Vagina (tissue), 2 donors: Measurements from ENCODE around the gene DFFA. TPM values are rescaled to one million over a fixed set of nuclear protein-coding genes. Genes with fewer than 3 reads are reported as not detected.

Source experiments
- DNase-seq, 2 donors: peaks; one replicate each; pipeline ENCODE4 v3.0.0-alpha.2; 2017; ENCODE audit errors: extremely low spot score in 2 of 2
- H3K27ac ChIP-seq: fragments of 200-600 bp; sonication (generic); one replicate; pipeline ENCODE4 v1.5.1; 2019
- H3K27me3 ChIP-seq: fragments of 200-600 bp; sonication (generic); one replicate; pipeline ENCODE4 v1.5.1; 2019
- H3K36me3 ChIP-seq, 2 donors: fragments of 200-600 bp; sonication (generic); one replicate each; pipeline ENCODE4 v1.5.1; 2017 to 2019
- H3K4me1 ChIP-seq: fragments of 200-600 bp; sonication (generic); one replicate; pipeline ENCODE4 v1.5.1; 2019
- H3K4me3 ChIP-seq, 2 donors: fragments of 200-600 bp; sonication (generic); 1 replicate in 1 of 2; 2 replicates in 1 of 2; pipeline ENCODE4 v1.5.1; 2016 to 2019
- H3K9me3 ChIP-seq: fragments of 200-600 bp; sonication (generic); one replicate; pipeline ENCODE4 v1.5.1; 2019
- CTCF ChIP-seq, 3 experiments: fragments of 450-650 bp in 2 of 3; fragments of 200-600 bp in 1 of 3; sonication (generic) in 1 of 3; IDR thresholded peaks; one replicate each; pipeline ENCODE4 v1.5.1; 2017 to 2019; ENCODE audit warnings: antibody characterized with exemption in 3 of 3, mild to moderate bottlenecking in 2 of 3, moderate library complexity in 2 of 3
- POLR2A ChIP-seq, 2 donors: fragments of 450-650 bp; IDR thresholded peaks; one replicate each; pipeline ENCODE4 v1.6.1; 2017; ENCODE audit warnings: antibody characterized with exemption in 2 of 2, mild to moderate bottlenecking in 2 of 2, moderate library complexity in 2 of 2
- POLR2AphosphoS5 ChIP-seq, 2 donors: sonication (generic); formaldehyde crosslinking; IDR thresholded peaks; one replicate each; pipeline ENCODE4 v1.9.0; 2017; ENCODE audit warnings: antibody characterized with exemption in 2 of 2, mild to moderate bottlenecking in 2 of 2, low read depth in 1 of 2; ENCODE audit not compliant: insufficient read depth in 1 of 2
- intact Hi-C: fragments of 100-400 bp; cut with DNase I; formaldehyde crosslinking; loops from one replicate; pipeline ENCODE4 v1.15.1; 2023
- total RNA-seq: library from RNA; depleted of rRNA; stranded (reverse); fragments of >200 nt; gene quantifications from one replicate; pipeline ENCODE4 v1.2.3, GENCODE V29; 2016

DFFA gene
- total RNA-seq, 1 donor from 2014 or later = 16.2 TPM

GRCh38 chr1:10444795-10445397 lies 27.4 kb downstream of the DFFA start:
- intact Hi-C loops = no loop called here
- H3K4me3 ChIP-seq = no peak overlapping the region
- DNase-seq = no peak
- H3K27ac ChIP-seq = no peak overlapping the region
- H3K4me1 ChIP-seq = no peaks in the 10 kb centered on the region
- no peaks in the 10 kb centered on the region for H3K36me3 ChIP-seq
- no peaks in the 10 kb centered on the region for H3K9me3 ChIP-seq
- no peaks in the 10 kb centered on the region for H3K27me3 ChIP-seq
- TF ChIP-seq POLR2AphosphoS5 (IDR thresholded peaks at IDR 0.05; ENCODE audit: insufficient read depth in 1 of 2, low read depth in 1 of 2) (no peak), POLR2A (IDR thresholded peaks at IDR 0.05) (no peak), CTCF (IDR thresholded peaks at IDR 0.05) (no peak)

GRCh38 chr1:10444248-10444647 lies 28.1 kb downstream of the DFFA start:
- Histone ChIP-seq H3K4me3 (no peak overlapping the region), H3K27ac (no peak overlapping the region), H3K9me3 (no peaks in the 10 kb centered on the region), H3K27me3 (no peaks in the 10 kb centered on the region), H3K36me3 (no peaks in the 10 kb centered on the region), H3K4me1 (no peaks in the 10 kb centered on the region)
- TF ChIP-seq POLR2AphosphoS5 (IDR thresholded peaks at IDR 0.05; ENCODE audit: insufficient read depth in 1 of 2, low read depth in 1 of 2) = no peak
- TF ChIP-seq CTCF (IDR thresholded peaks at IDR 0.05) = no peak
- no peak for TF ChIP-seq POLR2A (IDR thresholded peaks at IDR 0.05)
- no peak for DNase-seq
- intact Hi-C loops = no loop called here

GRCh38 chr1:10440794-10441193 lies 31.5 kb downstream of the DFFA start:
- H3K27ac ChIP-seq = no peak overlapping the region
- H3K36me3 ChIP-seq = no peaks in the 10 kb centered on the region
- H3K4me3 ChIP-seq = no peak overlapping the region
- intact Hi-C loops = no loop called here
- H3K4me1 ChIP-seq = no peaks in the 10 kb centered on the region
- no peaks in the 10 kb centered on the region for H3K27me3 ChIP-seq
- DNase-seq = no peak
- TF ChIP-seq POLR2A (IDR thresholded peaks at IDR 0.05) = no peak
- H3K9me3 ChIP-seq = no peaks in the 10 kb centered on the region

- no peaks in the 10 kb centered on the region for H3K36me3 ChIP-seq
- intact Hi-C loops = no loop called here
- H3K27me3 ChIP-seq = no peaks in the 10 kb centered on the region
- H3K4me3 ChIP-seq = no peak overlapping the region
- H3K9me3 ChIP-seq = no peaks in the 10 kb centered on the region
- no peak for TF ChIP-seq POLR2A (IDR thresholded peaks at IDR 0.05)
- TF ChIP-seq CTCF (IDR thresholded peaks at IDR 0.05) = no peak
- no peak for TF ChIP-seq POLR2AphosphoS5 (IDR thresholded peaks at IDR 0.05; ENCODE audit: insufficient read depth in 1 of 2, low read depth in 1 of 2)
- H3K27ac ChIP-seq = no peak overlapping the region
- H3K4me1 ChIP-seq = no peaks in the 10 kb centered on the region
- DNase-seq = no peak
These were observed 32.0 kb downstream of the DFFA start for GRCh38 chr1:10440305-10440704.

- no peaks in the 10 kb centered on the region for H3K4me1 ChIP-seq
- H3K36me3 ChIP-seq = no peaks in the 10 kb centered on the region
- H3K27ac ChIP-seq = no peak overlapping the region
- intact Hi-C loops = no loop called here
- no peaks in the 10 kb centered on the region for H3K9me3 ChIP-seq
- no peak for TF ChIP-seq CTCF (IDR thresholded peaks at IDR 0.05)
- TF ChIP-seq POLR2A (IDR thresholded peaks at IDR 0.05) = no peak
- TF ChIP-seq POLR2AphosphoS5 (IDR thresholded peaks at IDR 0.05; ENCODE audit: insufficient read depth in 1 of 2, low read depth in 1 of 2) = no peak
- DNase-seq = no peak
- no peaks in the 10 kb centered on the region for H3K27me3 ChIP-seq
- H3K4me3 ChIP-seq = no peak overlapping the region
These were observed 33.6 kb downstream of the DFFA start for GRCh38 chr1:10438677-10439163.
